HepG2 (cell line): ENCODE data around the gene CADM1. TPM values are rescaled to one million over a fixed set of nuclear protein-coding genes. Genes with fewer than 3 reads are reported as not detected.
A peak's percentile ranks its signal among the peaks of the same experiment; 100 is the strongest.

ENCODE experiments used
- ARNTL ChIP-seq: sonication (generic); formaldehyde crosslinking; IDR thresholded peaks from 2 replicates; pipeline ENCODE4 v1.4.0; 2020; ENCODE audit warnings: mild to moderate bottlenecking, missing genetic modification reagents
- FOXA3 ChIP-seq: IDR thresholded peaks from 2 replicates; pipeline ENCODE4 v1.6.1; 2016; ENCODE audit warnings: missing genetic modification reagents, missing compliant biosample characterization
- MTA3 ChIP-seq: sonication (generic); formaldehyde crosslinking; IDR thresholded peaks from 2 replicates; pipeline ENCODE4 v1.4.0; 2020; ENCODE audit warnings: missing genetic modification reagents
- MXI1 ChIP-seq: IDR thresholded peaks from 3 replicates; pipeline ENCODE4 v1.6.1; 2012; ENCODE audit warnings: low read depth, low read length, inconsistent platforms, borderline replicate concordance
- NR1H2 ChIP-seq: sonication (generic); formaldehyde crosslinking; IDR thresholded peaks from 2 replicates; pipeline ENCODE4 v1.8.1; 2022; ENCODE audit warnings: low read depth, missing genetic modification reagents, borderline replicate concordance
- RARA ChIP-seq: IDR thresholded peaks from 2 replicates; pipeline ENCODE4 v1.6.1; 2016; ENCODE audit warnings: missing genetic modification reagents, missing compliant biosample characterization
- SRSF9 ChIP-seq: fragments of 200-400 bp; formaldehyde crosslinking; IDR thresholded peaks from 2 replicates; pipeline ENCODE4 v1.6.1; 2018; ENCODE audit warnings: borderline replicate concordance, mild to moderate bottlenecking, low read depth, low read length; ENCODE audit not compliant: insufficient read depth, poor library complexity, severe bottlenecking
- ZFP62 ChIP-seq: sonication (generic); formaldehyde crosslinking; IDR thresholded peaks from 2 replicates; pipeline ENCODE4 v1.4.0; 2020; ENCODE audit warnings: missing genetic modification reagents
- ZNF30 ChIP-seq: sonication (generic); formaldehyde crosslinking; IDR thresholded peaks from 2 replicates; pipeline ENCODE4 v1.5.0; 2020; ENCODE audit warnings: mild to moderate bottlenecking, missing genetic modification reagents
- ZNF558 ChIP-seq: sonication (generic); formaldehyde crosslinking; IDR thresholded peaks from 2 replicates; pipeline ENCODE4 v1.9.0; 2022; ENCODE audit warnings: mild to moderate bottlenecking, missing genetic modification reagents, borderline replicate concordance
- polyA plus RNA-seq, 8 experiments: library from polyadenylated mRNA; depleted of rRNA in 3 of 8; stranded (reverse) in 7 of 8; unstranded in 1 of 8; fragments of >200 nt; fragmentation: Illumina TruSeq in 4 of 8; extraction: Trizol in 4 of 8; gene quantifications; 2 replicates each; pipeline versions ENCODE4 v1.2.1 to v1.2.3, GENCODE V29; 2011 to 2016; ENCODE audit warnings: low read depth in 4 of 8, missing spikeins in 1 of 8, mixed read lengths in 1 of 8; ENCODE audit not compliant: insufficient read depth in 1 of 8
- total RNA-seq, 5 experiments: library from RNA; depleted of rRNA; stranded (reverse); fragments of >200 nt; fragmentation: Illumina TruSeq; extraction: Trizol; gene quantifications; 2 replicates each; pipeline ENCODE4 v1.2.3, GENCODE V29; 2016; ENCODE audit warnings: low read depth in 1 of 5
- TF ChIP-seq, protein P1 (sequence below): sonication (generic); formaldehyde crosslinking; conservative IDR thresholded peaks from 2 replicates; pipeline ENCODE4 v1.4.0; 2020; ENCODE audit warnings: missing genetic modification reagents
- TF ChIP-seq, protein P2 (sequence below): sonication (generic); formaldehyde crosslinking; IDR thresholded peaks from 2 replicates; pipeline ENCODE4 v1.9.0; 2021; ENCODE audit warnings: missing genetic modification reagents, mild to moderate bottlenecking, borderline replicate concordance
- TF ChIP-seq, protein P3 (sequence below): IDR thresholded peaks from 2 replicates; pipeline ENCODE4 v1.6.1; 2016; ENCODE audit warnings: missing compliant biosample characterization, missing genetic modification reagents, borderline replicate concordance
- TF ChIP-seq, protein P4 (sequence below): sonication (generic); formaldehyde crosslinking; IDR thresholded peaks from 2 replicates; pipeline ENCODE4 v1.8.0; 2023; ENCODE audit warnings: mild to moderate bottlenecking, missing genetic modification reagents
- TF ChIP-seq, protein P5 (sequence below): IDR thresholded peaks from 2 replicates; pipeline ENCODE4 v1.6.1; 2016; ENCODE audit warnings: mild to moderate bottlenecking
- TF ChIP-seq, protein P6 (sequence below): sonication (generic); formaldehyde crosslinking; IDR thresholded peaks from 2 replicates; pipeline ENCODE4 v1.4.0; 2020; ENCODE audit warnings: missing genetic modification reagents, borderline replicate concordance

The CADM1 gene
- total and polyA plus RNA-seq, 2 of the 13 experiments (the other 11 are each of a cell fraction or from before 2014, with no cell fraction given) = 71.3 to 122 TPM

DNA sequence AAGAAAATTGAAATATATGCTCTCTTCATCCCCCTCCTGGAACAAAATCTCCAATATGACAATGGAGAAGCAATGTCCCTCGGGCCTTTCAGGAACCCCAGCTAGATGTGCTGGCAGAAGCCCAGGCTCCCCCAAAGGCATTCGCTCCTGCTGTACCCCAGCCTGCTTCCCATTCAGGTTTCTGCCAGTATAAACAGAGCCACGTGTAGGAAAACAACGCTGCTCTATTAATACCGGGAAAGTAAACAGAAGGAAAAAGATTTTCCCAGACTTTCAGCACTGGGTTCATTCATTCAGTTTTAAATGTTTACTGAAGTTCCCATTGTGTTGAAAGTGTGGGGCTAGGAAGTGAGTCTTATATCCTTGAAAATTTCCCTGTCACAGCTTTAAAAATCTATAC, 147.1 kb downstream of the CADM1 start (continued):
- TF ChIP-seq MXI1 (peak; percentile 43; the same call in 1 of the 3 replicates), ARNTL (no peak), FOXA3 (CRISPR knock-in tag) (peak; percentile 83), ZFP62 (no peak), RARA (CRISPR knock-in tag) (peak; percentile 23; the same call in 1 of the 2 replicates), NR1H2 (CRISPR knock-in tag) (no peak), MTA3 (CRISPR knock-in tag) (no peak), SRSF9 (no peak), ZNF558 (no peak), ZNF30 (CRISPR knock-in tag) (no peak)
- TF ChIP-seq, protein P1, sequence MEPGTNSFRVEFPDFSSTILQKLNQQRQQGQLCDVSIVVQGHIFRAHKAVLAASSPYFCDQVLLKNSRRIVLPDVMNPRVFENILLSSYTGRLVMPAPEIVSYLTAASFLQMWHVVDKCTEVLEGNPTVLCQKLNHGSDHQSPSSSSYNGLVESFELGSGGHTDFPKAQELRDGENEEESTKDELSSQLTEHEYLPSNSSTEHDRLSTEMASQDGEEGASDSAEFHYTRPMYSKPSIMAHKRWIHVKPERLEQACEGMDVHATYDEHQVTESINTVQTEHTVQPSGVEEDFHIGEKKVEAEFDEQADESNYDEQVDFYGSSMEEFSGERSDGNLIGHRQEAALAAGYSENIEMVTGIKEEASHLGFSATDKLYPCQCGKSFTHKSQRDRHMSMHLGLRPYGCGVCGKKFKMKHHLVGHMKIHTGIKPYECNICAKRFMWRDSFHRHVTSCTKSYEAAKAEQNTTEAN (CRISPR knock-in tag) = no peak
- TF ChIP-seq, protein P2, sequence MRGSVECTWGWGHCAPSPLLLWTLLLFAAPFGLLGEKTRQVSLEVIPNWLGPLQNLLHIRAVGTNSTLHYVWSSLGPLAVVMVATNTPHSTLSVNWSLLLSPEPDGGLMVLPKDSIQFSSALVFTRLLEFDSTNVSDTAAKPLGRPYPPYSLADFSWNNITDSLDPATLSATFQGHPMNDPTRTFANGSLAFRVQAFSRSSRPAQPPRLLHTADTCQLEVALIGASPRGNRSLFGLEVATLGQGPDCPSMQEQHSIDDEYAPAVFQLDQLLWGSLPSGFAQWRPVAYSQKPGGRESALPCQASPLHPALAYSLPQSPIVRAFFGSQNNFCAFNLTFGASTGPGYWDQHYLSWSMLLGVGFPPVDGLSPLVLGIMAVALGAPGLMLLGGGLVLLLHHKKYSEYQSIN (CRISPR knock-in tag) = no peak
- TF ChIP-seq, protein P3, sequence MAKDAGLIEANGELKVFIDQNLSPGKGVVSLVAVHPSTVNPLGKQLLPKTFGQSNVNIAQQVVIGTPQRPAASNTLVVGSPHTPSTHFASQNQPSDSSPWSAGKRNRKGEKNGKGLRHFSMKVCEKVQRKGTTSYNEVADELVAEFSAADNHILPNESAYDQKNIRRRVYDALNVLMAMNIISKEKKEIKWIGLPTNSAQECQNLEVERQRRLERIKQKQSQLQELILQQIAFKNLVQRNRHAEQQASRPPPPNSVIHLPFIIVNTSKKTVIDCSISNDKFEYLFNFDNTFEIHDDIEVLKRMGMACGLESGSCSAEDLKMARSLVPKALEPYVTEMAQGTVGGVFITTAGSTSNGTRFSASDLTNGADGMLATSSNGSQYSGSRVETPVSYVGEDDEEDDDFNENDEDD (CRISPR knock-in tag) = no peak
- TF ChIP-seq, protein P4, sequence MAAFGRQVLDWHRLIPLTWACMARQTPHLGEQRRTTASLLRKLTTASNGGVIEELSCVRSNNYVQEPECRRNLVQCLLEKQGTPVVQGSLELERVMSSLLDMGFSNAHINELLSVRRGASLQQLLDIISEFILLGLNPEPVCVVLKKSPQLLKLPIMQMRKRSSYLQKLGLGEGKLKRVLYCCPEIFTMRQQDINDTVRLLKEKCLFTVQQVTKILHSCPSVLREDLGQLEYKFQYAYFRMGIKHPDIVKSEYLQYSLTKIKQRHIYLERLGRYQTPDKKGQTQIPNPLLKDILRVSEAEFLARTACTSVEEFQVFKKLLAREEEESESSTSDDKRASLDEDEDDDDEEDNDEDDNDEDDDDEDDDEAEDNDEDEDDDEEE (CRISPR knock-in tag) = no peak
- TF ChIP-seq, protein P5, sequence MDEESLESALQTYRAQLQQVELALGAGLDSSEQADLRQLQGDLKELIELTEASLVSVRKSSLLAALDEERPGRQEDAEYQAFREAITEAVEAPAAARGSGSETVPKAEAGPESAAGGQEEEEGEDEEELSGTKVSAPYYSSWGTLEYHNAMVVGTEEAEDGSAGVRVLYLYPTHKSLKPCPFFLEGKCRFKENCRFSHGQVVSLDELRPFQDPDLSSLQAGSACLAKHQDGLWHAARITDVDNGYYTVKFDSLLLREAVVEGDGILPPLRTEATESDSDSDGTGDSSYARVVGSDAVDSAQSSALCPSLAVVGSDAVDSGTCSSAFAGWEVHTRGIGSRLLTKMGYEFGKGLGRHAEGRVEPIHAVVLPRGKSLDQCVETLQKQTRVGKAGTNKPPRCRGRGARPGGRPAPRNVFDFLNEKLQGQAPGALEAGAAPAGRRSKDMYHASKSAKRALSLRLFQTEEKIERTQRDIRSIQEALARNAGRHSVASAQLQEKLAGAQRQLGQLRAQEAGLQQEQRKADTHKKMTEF (CRISPR knock-in tag) = peak; percentile 33; the same call in 1 of the 2 replicates
- TF ChIP-seq, protein P6, sequence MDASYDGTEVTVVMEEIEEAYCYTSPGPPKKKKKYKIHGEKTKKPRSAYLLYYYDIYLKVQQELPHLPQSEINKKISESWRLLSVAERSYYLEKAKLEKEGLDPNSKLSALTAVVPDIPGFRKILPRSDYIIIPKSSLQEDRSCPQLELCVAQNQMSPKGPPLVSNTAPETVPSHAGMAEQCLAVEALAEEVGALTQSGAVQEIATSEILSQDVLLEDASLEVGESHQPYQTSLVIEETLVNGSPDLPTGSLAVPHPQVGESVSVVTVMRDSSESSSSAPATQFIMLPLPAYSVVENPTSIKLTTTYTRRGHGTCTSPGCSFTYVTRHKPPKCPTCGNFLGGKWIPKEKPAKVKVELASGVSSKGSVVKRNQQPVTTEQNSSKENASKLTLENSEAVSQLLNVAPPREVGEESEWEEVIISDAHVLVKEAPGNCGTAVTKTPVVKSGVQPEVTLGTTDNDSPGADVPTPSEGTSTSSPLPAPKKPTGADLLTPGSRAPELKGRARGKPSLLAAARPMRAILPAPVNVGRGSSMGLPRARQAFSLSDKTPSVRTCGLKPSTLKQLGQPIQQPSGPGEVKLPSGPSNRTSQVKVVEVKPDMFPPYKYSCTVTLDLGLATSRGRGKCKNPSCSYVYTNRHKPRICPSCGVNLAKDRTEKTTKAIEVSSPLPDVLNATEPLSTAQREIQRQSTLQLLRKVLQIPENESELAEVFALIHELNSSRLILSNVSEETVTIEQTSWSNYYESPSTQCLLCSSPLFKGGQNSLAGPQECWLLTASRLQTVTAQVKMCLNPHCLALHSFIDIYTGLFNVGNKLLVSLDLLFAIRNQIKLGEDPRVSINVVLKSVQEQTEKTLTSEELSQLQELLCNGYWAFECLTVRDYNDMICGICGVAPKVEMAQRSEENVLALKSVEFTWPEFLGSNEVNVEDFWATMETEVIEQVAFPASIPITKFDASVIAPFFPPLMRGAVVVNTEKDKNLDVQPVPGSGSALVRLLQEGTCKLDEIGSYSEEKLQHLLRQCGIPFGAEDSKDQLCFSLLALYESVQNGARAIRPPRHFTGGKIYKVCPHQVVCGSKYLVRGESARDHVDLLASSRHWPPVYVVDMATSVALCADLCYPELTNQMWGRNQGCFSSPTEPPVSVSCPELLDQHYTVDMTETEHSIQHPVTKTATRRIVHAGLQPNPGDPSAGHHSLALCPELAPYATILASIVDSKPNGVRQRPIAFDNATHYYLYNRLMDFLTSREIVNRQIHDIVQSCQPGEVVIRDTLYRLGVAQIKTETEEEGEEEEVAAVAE = no peak
